Midbrain (tissue), 1 donor: Measurements from ENCODE around the gene PDE4B.

Source experiments
- DNase-seq: peaks from one replicate; lab custom pipeline; 2025; lab: John Stamatoyannopoulos, UW

The PDE4B gene

DNA sequence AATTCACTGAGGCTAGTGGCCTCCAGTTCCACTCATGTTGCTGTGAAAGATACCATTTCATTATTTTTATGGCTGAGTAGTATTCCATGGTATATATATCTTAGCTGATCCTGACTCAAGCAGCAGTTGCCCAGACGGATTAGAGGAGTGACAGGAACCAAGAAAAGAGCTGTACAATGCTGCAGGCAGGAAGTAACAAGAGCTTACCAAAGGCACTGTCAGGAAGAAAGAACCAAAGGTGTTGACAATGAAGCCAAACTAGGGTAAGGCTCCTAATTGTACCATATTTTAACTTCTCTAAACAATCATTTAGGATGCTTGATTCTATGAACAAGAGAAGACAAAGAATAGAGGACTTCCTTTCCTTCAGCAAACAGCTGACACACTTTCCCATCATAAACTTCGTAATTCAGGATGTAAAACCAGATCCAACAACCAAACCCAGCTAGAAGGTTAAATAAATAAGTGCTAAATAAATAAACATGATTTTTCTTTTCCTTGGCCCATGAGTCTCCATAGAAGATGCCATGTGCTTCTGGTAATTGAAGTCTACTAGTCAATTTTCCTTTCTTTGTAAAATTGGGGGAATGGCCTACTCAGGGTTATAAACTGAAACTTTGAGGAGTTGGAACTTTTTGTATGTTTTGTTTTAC lies 493.0 kb downstream of the PDE4B start:
- no peak for DNase-seq

DNA sequence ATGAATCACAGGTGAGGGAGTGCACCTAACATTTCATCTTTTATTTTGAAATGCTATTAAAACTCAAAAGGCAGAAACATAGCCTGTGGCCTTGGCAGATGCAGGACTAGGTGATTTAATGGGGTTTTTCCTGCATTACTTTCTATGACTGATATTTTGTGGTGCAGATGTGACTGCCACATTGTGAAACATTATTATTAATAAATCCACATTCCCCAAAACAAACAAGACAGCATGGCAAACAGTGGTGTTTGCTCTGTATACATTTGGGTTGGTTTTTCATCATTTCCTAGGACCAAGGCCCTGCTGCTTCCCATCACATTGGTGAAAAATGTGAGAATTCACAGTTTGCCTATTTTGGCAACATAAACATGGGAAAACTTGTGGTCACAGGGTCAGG lies 493.6 kb downstream of the PDE4B start:
- DNase-seq, result no peak

- no peak for DNase-seq
These were observed 495.4 kb downstream of the PDE4B start for GRCh38 chr1:66288048-66288447.

GRCh38 chr1:66290761-66291530 lies 498.3 kb downstream of the PDE4B start:
- DNase-seq, result no peak

GRCh38 chr1:66291531-66291864 lies 498.8 kb downstream of the PDE4B start:
- no peak for DNase-seq

DNA sequence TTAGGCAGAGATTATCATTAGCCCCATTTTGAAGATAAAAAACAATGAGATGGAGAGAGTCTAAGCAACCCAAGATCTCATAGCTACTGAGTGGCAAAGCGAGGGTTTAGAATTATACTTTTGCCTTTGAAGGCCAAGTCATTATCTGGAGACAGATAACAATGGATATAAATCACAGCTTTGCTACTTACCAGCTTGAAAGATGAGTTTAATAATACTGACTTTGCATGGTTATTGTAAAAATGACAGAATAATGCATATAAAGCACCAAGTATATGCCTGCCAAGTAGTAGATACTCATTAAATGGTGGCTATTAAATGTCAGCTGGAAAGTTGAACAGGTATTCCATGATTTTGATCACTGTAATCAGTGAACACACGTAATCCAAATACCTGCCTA lies 499.6 kb downstream of the PDE4B start:
- DNase-seq, result no peak

GRCh38 chr1:66292944-66293343 lies 500.2 kb downstream of the PDE4B start:
- DNase-seq, result peak; percentile 73

- DNase-seq, result no peak
These were observed 502.1 kb downstream of the PDE4B start for GRCh38 chr1:66294707-66295370.

DNA sequence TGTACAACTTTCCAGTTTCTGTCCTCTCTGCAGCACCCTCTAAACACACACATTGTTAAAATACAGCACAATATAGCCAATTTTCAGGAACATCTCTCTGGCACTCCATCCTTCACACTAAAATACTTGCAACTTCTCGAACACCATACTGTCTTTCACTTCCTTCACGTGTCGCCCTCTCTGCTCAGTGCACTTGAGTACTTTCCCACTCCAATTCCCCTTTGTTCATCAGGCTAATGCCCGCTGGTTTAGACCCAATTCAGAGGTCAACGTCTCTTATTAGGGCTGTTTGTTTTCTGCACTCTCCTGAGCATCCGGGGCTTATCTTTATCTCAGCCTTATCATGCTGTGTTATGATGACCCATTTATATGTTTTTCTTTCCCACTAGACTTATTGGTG lies 503.1 kb downstream of the PDE4B start:
- DNase-seq, result peak; percentile 8

GRCh38 chr1:66296370-66296769 lies 503.7 kb downstream of the PDE4B start:
- no peak for DNase-seq

- no peak for DNase-seq
These were observed 504.3 kb downstream of the PDE4B start for GRCh38 chr1:66296951-66297350.

GRCh38 chr1:66298464-66298863 lies 505.8 kb downstream of the PDE4B start:
- no peak for DNase-seq

GRCh38 chr1:66300280-66300971 lies 507.7 kb downstream of the PDE4B start:
- no peak for DNase-seq

DNA sequence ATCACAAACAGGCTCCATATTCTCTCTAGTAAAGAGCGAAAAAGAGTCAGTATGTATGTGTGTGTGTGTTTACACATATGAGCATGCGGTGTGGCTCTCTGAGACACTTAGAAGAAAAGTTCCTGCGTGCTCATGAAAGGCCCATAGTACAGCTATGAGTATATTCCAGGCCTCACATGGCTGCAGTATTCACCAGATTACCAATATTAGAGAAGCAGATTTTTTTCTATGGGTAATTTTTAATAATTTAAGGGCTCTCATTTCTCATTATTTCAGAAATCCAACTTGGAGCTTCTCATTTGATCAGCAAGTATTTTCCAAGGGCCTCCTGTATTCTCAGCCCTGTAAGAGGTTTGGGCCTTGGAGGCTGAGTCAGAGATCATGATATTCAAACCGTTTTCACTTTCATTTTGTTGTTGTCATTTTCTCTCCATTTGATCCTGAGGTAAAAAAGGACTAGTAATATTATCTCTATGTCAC lies 508.3 kb downstream of the PDE4B start:
- no peak for DNase-seq

DNA sequence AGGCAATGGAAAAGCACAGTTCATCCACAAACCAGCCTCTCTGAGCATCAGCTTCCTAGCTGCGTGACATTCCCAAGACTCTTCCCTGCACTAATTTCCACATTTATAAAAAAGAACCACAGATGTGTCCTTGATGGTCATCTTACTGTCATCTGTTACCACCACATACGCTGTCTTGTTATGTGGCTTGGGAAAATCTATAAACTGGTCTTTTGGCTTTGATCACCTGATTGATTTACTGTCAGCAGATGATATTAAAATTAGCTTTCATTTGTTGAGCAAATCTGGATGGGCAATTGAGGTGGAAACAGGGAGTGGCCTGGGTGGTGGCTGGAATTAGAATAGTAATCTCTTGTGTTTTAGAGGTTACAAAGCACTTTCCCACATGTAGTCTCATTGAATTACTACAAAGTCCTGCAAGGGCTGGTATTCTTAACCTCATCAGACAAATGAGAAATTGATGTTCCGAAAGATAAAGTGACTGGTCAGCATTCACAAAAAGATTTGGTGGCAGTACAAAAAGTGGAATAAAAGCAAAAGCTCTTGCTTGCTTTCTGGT lies 509.6 kb downstream of the PDE4B start:
- no peak for DNase-seq

DNA sequence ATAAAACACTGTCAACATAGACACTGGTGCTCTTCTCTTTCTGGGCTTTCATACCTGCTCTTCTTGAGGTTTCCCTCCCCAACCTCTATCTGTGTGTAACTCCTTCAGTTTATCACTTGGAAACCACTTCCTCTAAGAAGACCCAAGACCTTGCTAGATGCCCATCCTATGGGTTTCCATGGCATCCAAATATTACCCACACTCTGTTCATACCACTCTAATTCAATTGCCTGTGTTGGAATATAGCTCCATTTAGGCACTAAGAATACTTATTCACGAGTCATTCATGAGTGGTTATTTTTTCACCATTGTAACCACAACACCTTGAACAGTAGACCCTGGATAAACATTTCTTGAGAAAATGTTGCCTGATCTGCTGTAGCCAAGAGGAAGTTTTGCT lies 510.1 kb downstream of the PDE4B start:
- no peak for DNase-seq

GRCh38 chr1:66303646-66304045 lies 511.0 kb downstream of the PDE4B start:
- no peak for DNase-seq

- DNase-seq, result no peak
These were observed 511.4 kb downstream of the PDE4B start for GRCh38 chr1:66304128-66304527.

DNA sequence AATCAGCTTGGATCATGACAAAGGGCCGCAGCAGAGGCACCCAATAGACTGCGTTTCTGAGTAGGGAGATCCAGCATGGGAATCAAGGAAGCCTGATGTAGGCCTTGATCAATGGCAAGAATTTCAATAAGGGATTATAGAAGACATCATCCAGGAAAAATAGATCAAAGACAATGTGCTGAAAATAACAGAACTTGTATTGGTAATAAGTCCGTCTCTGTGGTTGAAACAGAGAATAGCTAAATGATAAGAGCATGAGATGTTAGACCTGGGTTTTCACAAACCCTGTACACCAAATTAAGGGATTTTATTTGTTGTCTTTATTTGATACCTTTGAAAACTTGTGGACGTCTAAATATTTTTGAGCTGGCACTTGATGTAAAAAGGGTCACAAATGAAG lies 513.2 kb downstream of the PDE4B start:
- DNase-seq, result no peak

- DNase-seq, result no peak
These were observed 516.5 kb downstream of the PDE4B start for GRCh38 chr1:66309006-66309741.

DNA sequence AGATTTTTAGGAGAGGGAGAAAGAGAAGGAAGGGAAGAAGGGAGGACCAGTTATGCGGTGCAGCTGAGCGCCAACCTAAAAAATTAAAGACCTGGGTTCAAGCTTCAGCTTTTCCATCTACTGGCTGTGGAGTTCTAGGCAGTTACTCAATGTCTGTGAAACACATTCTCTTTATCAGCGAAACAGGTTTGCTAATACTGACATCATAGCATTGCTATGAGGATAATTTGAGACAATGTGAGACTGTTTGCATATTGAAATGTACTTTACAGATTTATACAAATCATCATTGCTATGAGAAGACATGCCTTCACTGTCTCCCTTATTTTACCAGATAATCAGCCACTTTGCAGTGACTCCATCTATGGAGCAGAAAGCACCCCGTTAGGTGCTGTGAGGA lies 518.4 kb downstream of the PDE4B start:
- no peak for DNase-seq

GRCh38 chr1:66311628-66312027 lies 518.9 kb downstream of the PDE4B start:
- DNase-seq, result no peak
